ENCODE data around the gene PTOV1.

The PTOV1 gene

GRCh38 chr19:49858088-49858985 lies 7.4 kb downstream of the PTOV1 start:
- no peak for DNase-seq (ENCODE audit: low read depth in 2 of 2)

- DNase-seq (ENCODE audit: low read depth in 2 of 2), result no peak
Measured at GRCh38 chr19:49859682-49860335, 8.8 kb downstream of the PTOV1 start.

- DNase-seq (ENCODE audit: low read depth in 2 of 2), result no peak
Measured at GRCh38 chr19:49860336-49861102, 9.6 kb downstream of the PTOV1 start.

- no peak for DNase-seq (ENCODE audit: low read depth in 2 of 2)
Measured at GRCh38 chr19:49861107-49861506, 10.1 kb downstream of the PTOV1 start.

- DNase-seq (ENCODE audit: low read depth in 2 of 2), result no peak
Measured at GRCh38 chr19:49861541-49862378, 10.8 kb downstream of the PTOV1 start.

GRCh38 chr19:49862391-49863253 lies 11.7 kb downstream of the PTOV1 start:
- DNase-seq (ENCODE audit: low read depth in 2 of 2), result no peak

- no peak for DNase-seq (ENCODE audit: low read depth in 2 of 2)
Measured at GRCh38 chr19:49863254-49863934, 12.4 kb downstream of the PTOV1 start.

- no peak for DNase-seq (ENCODE audit: low read depth in 2 of 2)
Measured at GRCh38 chr19:49863935-49864320, 13.0 kb downstream of the PTOV1 start.

GRCh38 chr19:49864890-49865289 lies 13.9 kb downstream of the PTOV1 start:
- DNase-seq (ENCODE audit: low read depth in 2 of 2), result no peak

GRCh38 chr19:49866933-49867782 lies 16.2 kb downstream of the PTOV1 start, which contains the start of gene PNKP:
Gene PNKP, minus strand, starts transcription at chr19:49867576. Its CDS starts 372 bp downstream, at chr19:49867204.
- peak; percentile 46 to 91 for DNase-seq (ENCODE audit: low read depth in 2 of 2)

- DNase-seq (ENCODE audit: low read depth in 2 of 2), result peak in 1 of 2 donors; percentile 60
Measured at GRCh38 chr19:49869009-49869483, 18.1 kb downstream of the PTOV1 start.

- DNase-seq (ENCODE audit: low read depth in 2 of 2), result peak; percentile 69 to 78
Measured at GRCh38 chr19:49869484-49870308, 18.7 kb downstream of the PTOV1 start.

GRCh38 chr19:49870309-49870901 lies 19.4 kb downstream of the PTOV1 start:
- no peak for DNase-seq (ENCODE audit: low read depth in 2 of 2)

- no peak for DNase-seq (ENCODE audit: low read depth in 2 of 2)
Measured at GRCh38 chr19:49871349-49871985, 20.5 kb downstream of the PTOV1 start.

- no peak for DNase-seq (ENCODE audit: low read depth in 2 of 2)
Measured at GRCh38 chr19:49872245-49873128, 21.5 kb downstream of the PTOV1 start.

GRCh38 chr19:49873129-49873521 lies 22.2 kb downstream of the PTOV1 start:
- DNase-seq (ENCODE audit: low read depth in 2 of 2), result no peak
